Endodermal cell (in vitro differentiated cells): ENCODE measurements around the gene ERG. TPM values are rescaled to one million over a fixed set of nuclear protein-coding genes. Genes with fewer than 3 reads are reported as not detected.

ENCODE experiments used
- DNase-seq: peaks from one replicate; pipeline ENCODE4 v3.0.0-alpha.2; 2017
- H3K27ac ChIP-seq: 2 replicates; pipeline ENCODE4 v1.5.1; 2013; ENCODE audit warnings: mild to moderate bottlenecking, low read depth, low read length, moderate library complexity
- H3K27me3 ChIP-seq: 2 replicates; pipeline ENCODE4 v1.6.1; 2013; ENCODE audit warnings: mild to moderate bottlenecking, low read length, moderate library complexity; ENCODE audit not compliant: insufficient read depth, control insufficient read depth, poor library complexity, severe bottlenecking
- H3K36me3 ChIP-seq: 2 replicates; pipeline ENCODE4 v1.7.0; 2013; ENCODE audit warnings: mild to moderate bottlenecking, low read length, moderate library complexity; ENCODE audit not compliant: control insufficient read depth, insufficient read depth
- H3K4me1 ChIP-seq: one replicate; pipeline ENCODE4 v1.7.0; 2013; ENCODE audit warnings: low read length; ENCODE audit not compliant: control insufficient read depth, insufficient read depth
- H3K4me3 ChIP-seq: 2 replicates; pipeline ENCODE4 v1.5.1; 2013; ENCODE audit warnings: mild to moderate bottlenecking, low read length, moderate library complexity
- H3K9ac ChIP-seq: 2 replicates; pipeline ENCODE4 v1.6.1; 2013; ENCODE audit warnings: mild to moderate bottlenecking, low read length, moderate library complexity; ENCODE audit not compliant: poor library complexity, severe bottlenecking; ENCODE audit errors: extremely low read depth
- H3K9me3 ChIP-seq: 2 replicates; pipeline ENCODE4 v1.6.1; 2013; ENCODE audit warnings: mild to moderate bottlenecking, low read length, moderate library complexity; ENCODE audit not compliant: control insufficient read depth
- H3K27ac Mint-ChIP-seq: 2 replicates; pipeline ENCODE4 v1.8.0; 2020; ENCODE audit warnings: mixed read lengths
- H3K27me3 Mint-ChIP-seq: 2 replicates; pipeline ENCODE4 v1.8.0; 2021; ENCODE audit warnings: mild to moderate bottlenecking, mixed read lengths; ENCODE audit not compliant: insufficient read depth
- H3K36me3 Mint-ChIP-seq: 2 replicates; pipeline ENCODE4 v1.8.0; 2020; ENCODE audit warnings: low read depth, mixed read lengths
- H3K4me1 Mint-ChIP-seq: 2 replicates; pipeline ENCODE4 v1.8.0; 2020; ENCODE audit warnings: mixed read lengths
- H3K4me3 Mint-ChIP-seq: 2 replicates; pipeline ENCODE4 v1.8.0; 2020; ENCODE audit warnings: mild to moderate bottlenecking, moderate library complexity, mixed read lengths
- H3K9me3 Mint-ChIP-seq: 2 replicates; pipeline ENCODE4 v1.8.0; 2020; ENCODE audit warnings: mild to moderate bottlenecking, mixed read lengths
- WGBS, 2 experiments: methylation state at CpG; one replicate each; pipeline versions ENCODE4 v1.1.5 to v1.1.7; 2013; ENCODE audit warnings: missing lambda C conversion rate in 2 of 2, mixed read lengths in 1 of 2; ENCODE audit not compliant: insufficient coverage in 1 of 2, insufficient read length in 1 of 2; 5-methylcytosine and 5-hydroxymethylcytosine counted together
- total RNA-seq, 2 donors: library from RNA; stranded (reverse); fragmentation: NEBNext Ultra II Directional in 1 of 2; extraction: Animal tissue kit (Norgen Biotek cat#: 25700) in 1 of 2; gene quantifications; 2 replicates in 1 of 2; 3 replicates in 1 of 2; pipeline ENCODE4 v1.2.1, GENCODE V29; 2021
- TF ChIP-seq, protein P1 (sequence below): fragments of 200-600 bp; sonication (generic); conservative IDR thresholded peaks from 2 replicates; pipeline ENCODE4 v1.5.0; 2021; ENCODE audit warnings: antibody characterized with exemption, mild to moderate bottlenecking

Gene ERG
- total RNA-seq, 2 donors from 2014 or later: not detected

GRCh38 chr21:38494703-38495102 is 3.6 kb downstream of the ERG start:
- Mint-ChIP-seq H3K27me3 (no peaks in the 10 kb centered on the region), H3K9me3 (no peaks in the 10 kb centered on the region), H3K4me3 (no peak overlapping the region), H3K36me3 (no peaks in the 10 kb centered on the region), H3K4me1 (peaks cover under 1% of the 10 kb centered on the region), H3K27ac (no peak overlapping the region)
- WGBS, 2 experiments: 78 to 80% methylated on average over 4 to 6 of the region's 6 CpGs
- Histone ChIP-seq H3K27ac (no peak overlapping the region), H3K27me3 (no peaks in the 10 kb centered on the region), H3K4me3 (no peak overlapping the region), H3K36me3 (no peaks in the 10 kb centered on the region), H3K9me3 (no peaks in the 10 kb centered on the region), H3K9ac (no peak overlapping the region), H3K4me1 (no peaks in the 10 kb centered on the region)
- TF ChIP-seq, protein P1, sequence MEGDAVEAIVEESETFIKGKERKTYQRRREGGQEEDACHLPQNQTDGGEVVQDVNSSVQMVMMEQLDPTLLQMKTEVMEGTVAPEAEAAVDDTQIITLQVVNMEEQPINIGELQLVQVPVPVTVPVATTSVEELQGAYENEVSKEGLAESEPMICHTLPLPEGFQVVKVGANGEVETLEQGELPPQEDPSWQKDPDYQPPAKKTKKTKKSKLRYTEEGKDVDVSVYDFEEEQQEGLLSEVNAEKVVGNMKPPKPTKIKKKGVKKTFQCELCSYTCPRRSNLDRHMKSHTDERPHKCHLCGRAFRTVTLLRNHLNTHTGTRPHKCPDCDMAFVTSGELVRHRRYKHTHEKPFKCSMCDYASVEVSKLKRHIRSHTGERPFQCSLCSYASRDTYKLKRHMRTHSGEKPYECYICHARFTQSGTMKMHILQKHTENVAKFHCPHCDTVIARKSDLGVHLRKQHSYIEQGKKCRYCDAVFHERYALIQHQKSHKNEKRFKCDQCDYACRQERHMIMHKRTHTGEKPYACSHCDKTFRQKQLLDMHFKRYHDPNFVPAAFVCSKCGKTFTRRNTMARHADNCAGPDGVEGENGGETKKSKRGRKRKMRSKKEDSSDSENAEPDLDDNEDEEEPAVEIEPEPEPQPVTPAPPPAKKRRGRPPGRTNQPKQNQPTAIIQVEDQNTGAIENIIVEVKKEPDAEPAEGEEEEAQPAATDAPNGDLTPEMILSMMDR: no peak
- no peak for DNase-seq

- no peak for DNase-seq
- Mint-ChIP-seq H3K9me3 (no peaks in the 10 kb centered on the region), H3K4me3 (no peak overlapping the region), H3K36me3 (no peaks in the 10 kb centered on the region), H3K27me3 (no peaks in the 10 kb centered on the region), H3K4me1 (peaks cover 5% of the 10 kb centered on the region), H3K27ac (no peak overlapping the region)
- WGBS, 2 experiments: 91 to 94% methylated on average over 3 to 4 of the region's 4 CpGs
- Histone ChIP-seq H3K9ac (no peak overlapping the region), H3K27me3 (no peaks in the 10 kb centered on the region), H3K36me3 (no peaks in the 10 kb centered on the region), H3K4me3 (no peak overlapping the region), H3K27ac (no peak overlapping the region), H3K4me1 (no peaks in the 10 kb centered on the region), H3K9me3 (no peaks in the 10 kb centered on the region)
- TF ChIP-seq, protein P1: no peak
Observed at GRCh38 chr21:38494251-38494642, 4.0 kb downstream of the ERG start.

- Mint-ChIP-seq H3K27me3 (no peaks in the 10 kb centered on the region), H3K9me3 (no peaks in the 10 kb centered on the region), H3K27ac (no peak overlapping the region), H3K36me3 (no peaks in the 10 kb centered on the region), H3K4me1 (peaks cover 11% of the 10 kb centered on the region), H3K4me3 (no peak overlapping the region)
- TF ChIP-seq, protein P1: no peak
- Histone ChIP-seq H3K9ac (no peak overlapping the region), H3K27ac (no peak overlapping the region), H3K27me3 (no peaks in the 10 kb centered on the region), H3K9me3 (no peaks in the 10 kb centered on the region), H3K36me3 (no peaks in the 10 kb centered on the region), H3K4me1 (no peaks in the 10 kb centered on the region), H3K4me3 (no peak overlapping the region)
- WGBS, 2 experiments: 95 to 96% methylated on average over 16 to 18 of the region's 18 CpGs
- no peak for DNase-seq
Observed at GRCh38 chr21:38493549-38494250, 4.6 kb downstream of the ERG start.
